H9 (cell line): ENCODE results near the gene YIPF2. TPM values are rescaled to one million over a fixed set of nuclear protein-coding genes. Genes with fewer than 3 reads are reported as not detected.

Experiments
- DNase-seq: peaks from one replicate; pipeline ENCODE4 v3.0.0-alpha.2; 2017
- H2AFZ ChIP-seq: one replicate; pipeline ENCODE4 v1.6.1; 2013; ENCODE audit warnings: mild to moderate bottlenecking, low read length, control low read depth, moderate library complexity
- H2AK5ac ChIP-seq: 2 replicates; pipeline ENCODE4 v1.6.1; 2013; ENCODE audit warnings: low read length, control low read depth, mixed read lengths; ENCODE audit not compliant: insufficient read length
- H2BK120ac ChIP-seq: one replicate; pipeline ENCODE4 v1.6.1; 2013; ENCODE audit warnings: low read depth, mild to moderate bottlenecking, low read length, control low read depth, inconsistent platforms; ENCODE audit not compliant: poor library complexity, severe bottlenecking
- H2BK12ac ChIP-seq: 2 replicates; pipeline ENCODE4 v1.6.1; 2013; ENCODE audit warnings: low read length, control low read depth, mixed read lengths, low read depth; ENCODE audit not compliant: insufficient read length
- H2BK15ac ChIP-seq: 2 replicates; pipeline ENCODE4 v1.6.1; 2013; ENCODE audit warnings: low read depth, low read length, control low read depth
- H2BK20ac ChIP-seq: one replicate; pipeline ENCODE4 v1.6.1; 2013; ENCODE audit warnings: low read depth, mild to moderate bottlenecking, low read length, control low read depth, inconsistent platforms; ENCODE audit not compliant: poor library complexity, severe bottlenecking
- H2BK5ac ChIP-seq: 2 replicates; pipeline ENCODE4 v1.6.1; 2013; ENCODE audit warnings: low read length, control low read depth, mixed read lengths; ENCODE audit not compliant: insufficient read length
- H3K14ac ChIP-seq: 2 replicates; pipeline ENCODE4 v1.6.1; 2013; ENCODE audit warnings: low read length, control low read depth; ENCODE audit not compliant: insufficient read depth
- H3K18ac ChIP-seq: 2 replicates; pipeline ENCODE4 v1.6.1; 2013; ENCODE audit warnings: low read depth, mild to moderate bottlenecking, mixed read lengths, low read length, control low read depth; ENCODE audit not compliant: insufficient read length
- H3K23ac ChIP-seq: 2 replicates; pipeline ENCODE4 v1.6.1; 2013; ENCODE audit warnings: low read length, control low read depth, mixed read lengths, low read depth; ENCODE audit not compliant: insufficient read length
- H3K23me2 ChIP-seq: 2 replicates; pipeline ENCODE4 v1.6.1; 2013; ENCODE audit warnings: low read depth, mild to moderate bottlenecking, mixed read lengths, low read length, control low read depth; ENCODE audit not compliant: insufficient read length, poor library complexity, severe bottlenecking
- H3K27ac ChIP-seq: 2 replicates; pipeline ENCODE4 v1.5.1; 2013; ENCODE audit warnings: low read length, control low read depth, mixed read lengths, low read depth; ENCODE audit not compliant: insufficient read length
- H3K27me3 ChIP-seq: 2 replicates; pipeline ENCODE4 v1.6.1; 2013; ENCODE audit warnings: low read length, control low read depth, inconsistent platforms; ENCODE audit not compliant: insufficient read depth
- H3K4ac ChIP-seq: 2 replicates; pipeline ENCODE4 v1.6.1; 2013; ENCODE audit warnings: low read depth, mild to moderate bottlenecking, control low read depth, inconsistent platforms, low read length, moderate library complexity
- H3K4me1 ChIP-seq: 2 replicates; pipeline ENCODE4 v1.6.1; 2013; ENCODE audit warnings: low read length, control low read depth, inconsistent platforms; ENCODE audit not compliant: insufficient read depth
- H3K4me2 ChIP-seq: 2 replicates; pipeline ENCODE4 v1.6.1; 2013; ENCODE audit warnings: low read length, control low read depth, mixed read lengths; ENCODE audit not compliant: insufficient read length, insufficient read depth
- H3K56ac ChIP-seq: 2 replicates; pipeline ENCODE4 v1.6.1; 2013; ENCODE audit warnings: low read depth, mild to moderate bottlenecking, mixed read lengths, low read length, control low read depth; ENCODE audit not compliant: insufficient read length
- H3K79me1 ChIP-seq: 2 replicates; pipeline ENCODE4 v1.6.1; 2013; ENCODE audit warnings: low read depth, mild to moderate bottlenecking, moderate library complexity, low read length, control low read depth, inconsistent platforms; ENCODE audit not compliant: insufficient read depth, poor library complexity, severe bottlenecking
- H3K79me2 ChIP-seq: 2 replicates; pipeline ENCODE4 v1.6.1; 2013; ENCODE audit warnings: low read length, control low read depth, inconsistent platforms; ENCODE audit not compliant: insufficient read depth
- H3K9ac ChIP-seq: 2 replicates; pipeline ENCODE4 v1.6.1; 2013; ENCODE audit warnings: low read length, control low read depth, mixed read lengths; ENCODE audit not compliant: insufficient read length; ENCODE audit errors: extremely low read depth
- H3K9me3 ChIP-seq: one replicate; pipeline ENCODE4 v1.6.1; 2013; ENCODE audit warnings: low read depth, low read length, inconsistent platforms; ENCODE audit not compliant: control insufficient read depth
- H3T11ph ChIP-seq: one replicate; pipeline ENCODE4 v1.6.1; 2013; ENCODE audit warnings: mild to moderate bottlenecking, low read length, control low read depth, inconsistent platforms
- H4K20me1 ChIP-seq: one replicate; pipeline ENCODE4 v1.6.1; 2013; ENCODE audit not compliant: control insufficient read depth, insufficient read length, insufficient read depth
- H4K5ac ChIP-seq: 2 replicates; pipeline ENCODE4 v1.6.1; 2013; ENCODE audit warnings: low read depth, mild to moderate bottlenecking, mixed read lengths, low read length, control low read depth; ENCODE audit not compliant: insufficient read length
- H4K8ac ChIP-seq: replicated peaks from 2 replicates; pipeline ENCODE4 v1.6.1; 2013; ENCODE audit warnings: low read length, control low read depth, mixed read lengths, low read depth; ENCODE audit not compliant: insufficient read length
- H4K91ac ChIP-seq: 2 replicates; pipeline ENCODE4 v1.6.1; 2013; ENCODE audit warnings: low read depth, mild to moderate bottlenecking, moderate library complexity, mixed read lengths, low read length, control low read depth; ENCODE audit not compliant: insufficient read length
- H3K27ac Mint-ChIP-seq, 3 experiments: 2 replicates in 2 of 3; 3 replicates in 1 of 3; pipeline ENCODE4 v1.8.0; 2020 to 2021; ENCODE audit warnings: mixed read lengths in 3 of 3, mild to moderate bottlenecking in 1 of 3, moderate library complexity in 1 of 3
- H3K27me3 Mint-ChIP-seq: 2 replicates; pipeline ENCODE4 v1.8.0; 2021; ENCODE audit warnings: low read depth, mild to moderate bottlenecking, moderate library complexity, mixed read lengths
- H3K36me3 Mint-ChIP-seq, 3 experiments: 2 replicates in 2 of 3; 3 replicates in 1 of 3; pipeline ENCODE4 v1.8.0; 2020 to 2021; ENCODE audit warnings: low read depth in 3 of 3, mixed read lengths in 3 of 3; ENCODE audit not compliant: insufficient read depth in 1 of 3
- H3K4me1 Mint-ChIP-seq, 2 experiments: 2 replicates each; pipeline ENCODE4 v1.8.0; 2020; ENCODE audit warnings: mixed read lengths in 2 of 2
- H3K4me3 Mint-ChIP-seq, 2 experiments: 2 replicates in 1 of 2; 3 replicates in 1 of 2; pipeline ENCODE4 v1.8.0; 2020 to 2021; ENCODE audit warnings: mild to moderate bottlenecking in 2 of 2, mixed read lengths in 2 of 2, moderate library complexity in 1 of 2
- H3K9me3 Mint-ChIP-seq, 2 experiments: 2 replicates in 1 of 2; 3 replicates in 1 of 2; pipeline ENCODE4 v1.8.0; 2020; ENCODE audit warnings: mild to moderate bottlenecking in 2 of 2, mixed read lengths in 2 of 2, moderate library complexity in 1 of 2
- CTCF ChIP-seq: fragments of 200-600 bp; sonication (generic); conservative IDR thresholded peaks from 3 replicates; pipeline ENCODE4 v1.8.0; 2021; ENCODE audit warnings: antibody characterized with exemption, mild to moderate bottlenecking
- whole genome bisulfite sequencing: extraction: QIAGEN DNeasy Blood & Tissue Kit; methylation state at CpG from one replicate; pipeline ENCODE4 v1.1.7; 2013; ENCODE audit warnings: missing lambda C conversion rate, low lambda C conversion rate, mixed read lengths; ENCODE audit not compliant: insufficient read length; ENCODE audit errors: extremely low coverage; 5-methylcytosine and 5-hydroxymethylcytosine counted together
- total RNA-seq: library from RNA; stranded (reverse); gene quantifications from 2 replicates; pipeline ENCODE4 v1.2.1, GENCODE V29; 2021

Gene YIPF2
- total RNA-seq, 1 experiment from 2014 or later: 58.2 TPM

GRCh38 chr19:10908380-10908960 is 20.0 kb downstream of the YIPF2 start:
- H3K4me1 ChIP-seq: no peaks in the 10 kb centered on the region
- H3K18ac ChIP-seq: no peak overlapping the region
- H3K36me3 Mint-ChIP-seq: peaks cover 18 to 55% (median 48%) of the 10 kb centered on the region in 3 experiments; a peak in 6 of 7 replicates
- H4K5ac ChIP-seq: no peak overlapping the region
- no peak overlapping the region for H3K14ac ChIP-seq
- H4K91ac ChIP-seq: no peak overlapping the region
- no peaks in the 10 kb centered on the region; the same call in 1 of the 2 replicates for H3K79me2 ChIP-seq
- H4K8ac ChIP-seq: no peak overlapping the region
- H2BK12ac ChIP-seq: no peak overlapping the region
- H3K9ac ChIP-seq: no peak overlapping the region
- no peak overlapping the region for H3K4me3 Mint-ChIP-seq
- H2BK120ac ChIP-seq: no peak overlapping the region
- WGBS: no CpG with 5 or more reads among the region's 17 CpGs
- H4K20me1 ChIP-seq: no peaks in the 10 kb centered on the region
- H3K23me2 ChIP-seq: no peaks in the 10 kb centered on the region
- no peaks in the 10 kb centered on the region for H3K27me3 ChIP-seq
- H2AFZ ChIP-seq: no peak overlapping the region
- H3K27me3 Mint-ChIP-seq: 0 out of 2 replicates have a peak, but pooled peaks cover 2% of the 10 kb centered on the region
- H3T11ph ChIP-seq: no peak overlapping the region
- no peak overlapping the region for H3K23ac ChIP-seq
- peak; percentile 17 for DNase-seq
- H3K79me1 ChIP-seq: no peaks in the 10 kb centered on the region
- no peaks in the 10 kb centered on the region for H3K9me3 Mint-ChIP-seq
- no peak overlapping the region for H3K56ac ChIP-seq
- H3K27ac ChIP-seq: no peak overlapping the region
- H2AK5ac ChIP-seq: no peak overlapping the region
- no peaks in the 10 kb centered on the region for H3K9me3 ChIP-seq
- no peak overlapping the region for H2BK5ac ChIP-seq
- no peak overlapping the region for H3K27ac Mint-ChIP-seq
- no peak overlapping the region for H2BK20ac ChIP-seq
- H3K4ac ChIP-seq: no peak overlapping the region
- H3K4me1 Mint-ChIP-seq: no peaks in the 10 kb centered on the region
- H2BK15ac ChIP-seq: no peak overlapping the region
- no peak for TF ChIP-seq CTCF
- H3K4me2 ChIP-seq: no peak overlapping the region
